Activated gamma-delta T cell treated with anti-CD3 and anti-CD28 coated beads, Interleukin-2, amount 50 U/mL, for 16 hours (primary cell): Measurements from ENCODE around the gene PAX8.

ENCODE experiments used
- DNase-seq: peaks from one replicate; pipeline ENCODE4 v3.0.0-alpha.2; 2020; ENCODE audit warnings: low read depth

PAX8 gene

GRCh38 chr2:113220970-113221708, 57.6 kb downstream of the PAX8 start:
- DNase-seq, result no peak

DNA sequence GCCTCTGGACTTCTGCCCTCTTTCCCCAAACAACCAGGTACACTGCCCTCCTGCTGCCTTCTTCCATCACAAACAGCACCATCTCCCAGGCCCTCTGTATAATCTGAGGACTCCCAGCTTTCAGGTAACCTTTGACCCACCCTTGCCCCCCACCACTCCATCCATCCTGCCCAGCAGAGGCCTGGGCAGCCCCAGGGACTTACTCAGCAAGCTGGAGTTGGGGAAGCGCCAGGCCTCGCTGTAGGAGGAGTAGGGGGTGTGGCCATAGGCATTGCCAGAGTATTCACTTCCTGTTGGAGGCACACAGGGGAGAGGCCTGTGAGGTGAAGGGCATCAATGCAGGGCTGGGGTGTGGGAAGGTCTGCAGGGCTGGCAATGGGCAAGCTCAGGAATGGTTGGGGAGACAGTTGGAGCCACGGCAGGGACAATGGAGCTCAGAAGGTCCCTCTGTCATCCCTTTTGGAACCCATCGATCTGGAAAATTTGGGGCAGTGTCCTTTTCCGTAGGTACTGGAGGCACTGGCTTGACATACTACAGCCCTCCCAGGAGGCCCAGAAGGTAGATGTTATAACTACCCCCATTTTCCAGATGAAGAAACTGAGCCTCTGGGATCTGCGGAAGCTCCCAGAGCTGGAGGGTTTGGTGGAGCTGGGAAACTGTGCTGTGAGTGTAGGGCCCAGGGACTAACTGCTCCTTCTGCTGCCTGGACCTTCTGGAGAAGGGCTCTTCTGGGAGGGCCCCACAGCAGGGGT, 58.7 kb downstream of the PAX8 start:
- no peak for DNase-seq

DNA sequence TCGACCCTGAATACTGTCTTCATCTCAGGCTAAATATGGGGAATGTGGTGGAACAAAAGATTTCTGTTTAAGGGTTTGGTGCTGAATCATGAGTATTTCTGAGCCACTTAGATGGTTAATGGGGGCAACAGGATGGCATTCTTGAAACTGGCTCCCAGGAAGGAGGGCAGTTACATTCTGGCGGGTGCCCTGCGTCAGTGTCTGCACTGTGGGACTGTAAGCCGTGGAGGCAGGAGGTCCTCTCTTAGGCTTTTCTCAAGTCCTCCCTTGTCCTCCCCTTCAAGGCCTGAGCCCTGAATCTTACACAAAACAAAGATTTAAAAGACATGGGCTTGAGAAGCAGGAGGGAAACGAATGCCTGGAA, 59.2 kb downstream of the PAX8 start:
- no peak for DNase-seq

GRCh38 chr2:113219092-113219441, 59.7 kb downstream of the PAX8 start:
- no peak for DNase-seq

DNA sequence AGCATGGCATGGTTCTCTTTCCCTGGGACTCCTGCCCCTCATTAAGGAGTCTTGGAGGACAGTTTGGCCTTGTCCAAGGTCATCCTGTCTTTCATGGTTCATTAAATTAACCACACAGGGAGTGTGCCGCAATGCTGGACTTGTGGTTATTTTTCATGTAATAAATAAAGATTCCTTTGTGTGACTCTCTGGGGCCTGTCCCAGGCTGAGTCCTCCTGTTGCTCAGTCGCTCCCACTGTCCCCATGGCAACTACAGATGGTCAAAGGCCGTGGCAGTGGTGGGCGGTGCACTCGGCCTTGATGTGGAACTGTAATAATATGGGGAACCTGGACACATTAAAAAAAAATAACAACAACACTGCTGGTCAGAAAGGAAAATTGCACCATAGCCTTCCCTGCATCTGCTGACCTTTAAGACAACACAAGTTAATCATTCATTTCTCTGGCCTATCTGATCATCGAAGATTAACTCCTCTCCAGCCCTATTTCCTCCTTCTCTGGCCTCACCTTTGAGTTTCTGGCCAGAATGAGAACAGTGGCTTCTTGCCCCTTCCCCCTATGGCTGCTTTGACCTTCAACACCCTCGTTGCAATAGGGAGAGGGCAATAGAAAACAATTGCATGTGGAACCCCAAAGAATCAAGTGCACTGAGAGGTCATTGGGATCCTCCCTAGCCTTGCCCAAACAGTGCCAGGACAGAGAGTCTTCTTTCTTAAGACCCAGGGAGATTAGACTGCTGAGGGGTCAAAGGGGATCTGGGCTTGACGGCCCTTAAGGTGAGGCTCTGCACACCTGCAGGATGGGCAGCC, 60.2 kb downstream of the PAX8 start:
- DNase-seq, result no peak

- no peak for DNase-seq
Observed at GRCh38 chr2:113217455-113218282, 61.1 kb downstream of the PAX8 start.

DNA sequence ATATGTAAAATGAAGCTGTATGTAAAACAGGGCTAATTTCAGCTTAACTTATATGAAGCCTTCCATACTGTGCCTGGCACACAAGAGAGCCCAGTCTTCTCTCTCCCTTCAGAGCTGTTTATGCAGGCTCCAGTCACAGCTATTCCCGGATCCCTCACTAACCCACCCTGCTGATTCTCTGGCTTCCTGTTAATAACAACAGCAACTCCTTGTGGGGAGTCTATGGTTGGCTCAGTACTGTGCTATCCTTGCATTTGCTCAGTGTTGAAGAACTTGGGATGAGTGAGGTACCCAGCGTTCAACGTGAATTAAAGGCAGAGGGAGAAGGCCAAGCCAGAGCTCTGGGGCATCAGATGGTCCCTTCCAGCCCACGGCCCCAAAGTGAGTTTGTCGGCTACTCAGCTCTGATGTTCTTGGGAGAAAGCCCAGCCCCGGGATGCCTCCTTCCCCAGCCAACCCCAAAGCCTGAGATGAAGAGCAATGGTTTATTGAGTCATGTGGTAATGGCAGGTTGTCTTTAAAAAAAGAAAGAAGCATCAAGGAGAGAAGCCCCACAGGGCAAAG, 61.7 kb downstream of the PAX8 start:
- no peak for DNase-seq

- DNase-seq, result no peak
Observed at GRCh38 chr2:113216321-113216720, 62.4 kb downstream of the PAX8 start.

- DNase-seq, result no peak
Observed at GRCh38 chr2:113215056-113215455, 63.7 kb downstream of the PAX8 start.

GRCh38 chr2:113214141-113214540, 64.6 kb downstream of the PAX8 start:
- no peak for DNase-seq

DNA sequence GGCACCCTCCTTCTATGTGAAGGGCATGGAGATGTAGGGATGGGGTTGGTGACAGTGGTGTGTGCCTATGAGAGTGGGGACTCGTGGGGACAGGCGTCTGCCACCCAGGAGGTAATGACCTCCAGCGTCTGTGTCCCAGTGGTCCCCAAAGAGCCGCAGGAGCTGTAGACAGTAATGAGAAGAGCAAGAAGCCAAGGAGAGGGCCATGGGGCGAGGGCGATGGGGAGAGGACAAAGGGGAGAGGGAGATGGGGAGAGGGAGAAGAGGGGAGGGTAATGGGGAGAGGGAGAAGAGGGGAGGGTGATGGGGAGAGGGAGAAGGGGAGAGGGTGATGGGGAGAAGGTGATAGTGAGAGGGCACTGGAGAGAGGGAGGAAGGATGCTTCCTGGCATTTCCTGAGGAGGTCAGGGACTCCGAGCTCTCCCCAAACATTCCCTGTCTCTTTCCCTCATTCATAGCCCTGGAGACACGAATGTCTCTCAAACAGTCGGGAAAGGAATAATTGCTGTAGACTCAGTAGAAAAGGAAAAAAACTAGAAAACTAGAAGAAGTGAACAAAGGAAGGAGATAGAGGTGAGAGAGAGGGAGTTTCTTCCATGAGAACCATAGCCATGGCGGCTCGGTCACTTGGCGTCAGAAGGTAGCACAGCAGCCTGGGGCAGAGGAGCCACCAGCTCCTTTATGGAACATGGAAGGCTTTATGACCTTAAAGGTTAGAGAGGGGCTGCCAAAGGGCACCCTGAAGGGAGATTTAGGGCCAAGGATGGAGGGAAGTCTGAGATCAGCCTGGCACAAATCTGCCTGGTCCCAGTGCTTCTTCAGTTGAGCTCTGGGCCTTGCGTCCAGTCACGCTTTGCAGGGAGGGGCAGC, 65.4 kb downstream of the PAX8 start:
- no peak for DNase-seq

DNA sequence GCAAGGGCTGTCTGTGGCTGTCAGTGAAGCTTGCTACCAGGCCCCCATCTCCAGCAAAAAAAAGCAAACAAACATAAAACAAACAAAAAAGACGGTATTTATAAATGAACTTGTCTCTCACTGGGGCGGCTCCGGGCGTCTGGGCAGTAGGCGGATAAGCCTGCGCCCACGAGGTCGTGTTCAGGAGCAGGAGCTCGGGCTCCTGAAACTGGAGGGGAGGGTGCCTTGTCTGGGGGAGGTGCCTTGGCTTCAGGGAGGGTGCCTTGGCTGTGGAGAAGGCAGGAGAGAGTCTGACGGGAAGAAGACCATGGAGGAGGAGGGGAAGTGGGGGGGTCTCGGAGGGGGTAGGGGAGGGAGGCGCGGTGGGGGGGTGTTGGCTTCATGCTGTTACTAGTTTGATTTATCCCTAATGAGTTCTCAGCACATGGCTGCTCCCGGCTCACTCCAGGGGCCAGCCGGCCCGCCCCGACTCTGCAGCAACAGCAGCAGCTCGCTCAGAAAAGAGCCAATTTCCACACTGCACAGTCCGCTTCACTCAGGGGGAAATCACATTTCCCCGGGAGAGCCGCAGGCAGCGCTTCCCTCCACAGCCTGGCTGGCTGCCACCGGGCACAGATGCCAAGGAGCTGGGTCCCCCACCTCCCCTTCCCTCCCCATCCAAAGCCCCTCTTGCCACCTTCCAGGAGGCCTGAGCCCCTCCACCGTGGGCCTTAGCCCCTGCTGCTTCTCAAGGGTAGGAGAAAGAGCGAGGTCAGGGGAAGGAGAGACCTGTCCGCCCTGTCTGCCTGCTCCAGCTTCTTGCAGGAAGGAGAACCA, 66.3 kb downstream of the PAX8 start:
- no peak for DNase-seq

- DNase-seq, result no peak
Observed at GRCh38 chr2:113211226-113212105, 67.3 kb downstream of the PAX8 start.

GRCh38 chr2:113209646-113210171, 69.0 kb downstream of the PAX8 start:
- no peak for DNase-seq

DNA sequence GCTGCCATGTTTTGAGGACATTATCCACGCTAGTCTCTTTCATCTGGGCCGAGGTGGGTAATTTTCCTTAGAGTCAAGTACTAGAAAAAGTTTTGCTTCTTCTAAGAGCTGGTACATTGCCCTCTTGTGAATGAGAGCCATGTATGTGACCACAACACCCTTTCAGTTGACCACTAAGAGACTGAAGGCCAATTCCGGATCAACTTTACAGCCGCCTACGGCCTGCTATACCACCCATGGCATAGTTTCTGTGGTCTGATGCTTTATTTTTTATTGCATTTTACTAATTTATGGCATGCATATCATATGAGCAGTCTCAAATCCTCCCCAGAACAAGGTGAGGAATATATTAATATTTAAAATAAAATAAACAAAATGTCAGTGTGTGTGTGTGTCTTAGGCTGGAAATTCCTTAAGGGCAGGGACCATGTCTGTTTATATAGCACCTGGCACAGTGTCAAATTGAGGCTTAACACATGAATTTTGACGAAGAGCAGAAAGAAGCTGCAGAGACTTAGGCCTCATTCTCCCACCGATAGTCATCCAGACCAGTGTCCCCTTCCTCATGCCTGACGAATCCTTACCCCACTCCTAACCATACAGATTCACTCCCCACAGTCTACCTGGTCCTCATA, 69.6 kb downstream of the PAX8 start:
- DNase-seq, result no peak

- DNase-seq, result no peak
Observed at GRCh38 chr2:113208396-113208795, 70.3 kb downstream of the PAX8 start.

- no peak for DNase-seq
Observed at GRCh38 chr2:113207021-113207420, 71.7 kb downstream of the PAX8 start.

DNA sequence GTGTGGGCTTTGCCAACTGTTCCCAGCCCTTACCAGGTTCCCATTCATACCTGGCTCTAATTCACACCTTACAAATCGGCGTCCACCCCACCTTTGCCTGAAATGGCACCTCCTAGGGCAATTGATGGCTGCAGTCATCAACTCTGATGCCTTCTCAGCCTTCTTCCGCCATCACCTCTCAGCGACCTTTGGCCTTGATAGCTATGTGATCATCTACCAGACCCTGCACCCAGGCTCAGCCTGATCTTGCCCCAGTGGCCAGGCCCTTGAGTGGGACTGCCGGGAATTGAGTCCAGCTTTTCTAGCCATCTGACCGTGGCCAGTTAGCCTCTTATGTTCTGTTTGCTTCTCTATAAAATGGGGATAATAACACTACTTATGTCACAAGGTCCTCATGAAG, 72.5 kb downstream of the PAX8 start:
- DNase-seq, result no peak
